K562 (cell line): ENCODE measurements around the gene EME2.
A peak's percentile ranks its signal among the peaks of the same experiment; 100 is the strongest.

Experiments
- BCOR ChIP-seq: fragments of 450-650 bp; IDR thresholded peaks from 2 replicates; pipeline ENCODE4 v1.6.1; 2016
- CEBPB ChIP-seq: fragments of 450-650 bp; IDR thresholded peaks from 2 replicates; pipeline ENCODE4 v1.6.1; 2016; ENCODE audit warnings: missing genetic modification characterization, missing compliant biosample characterization
- GATAD2B ChIP-seq: fragments of 450-650 bp; IDR thresholded peaks from 2 replicates; pipeline ENCODE4 v1.6.1; 2017; ENCODE audit warnings: mild to moderate bottlenecking, borderline replicate concordance
- POLR2A ChIP-seq: fragments of 450-650 bp; conservative IDR thresholded peaks from 2 replicates; pipeline ENCODE4 v1.6.1; 2016
- POLR2AphosphoS2 ChIP-seq: IDR thresholded peaks from 2 replicates; pipeline ENCODE4 v1.6.1; 2012; ENCODE audit warnings: low read length, improper control_type of control experiment
- TEAD1 ChIP-seq, 2 experiments: fragments of 450-650 bp in 1 of 2; sonication (generic) in 1 of 2; formaldehyde crosslinking; IDR thresholded peaks; 2 replicates each; pipeline versions ENCODE4 v1.4.0 to v1.8.0; 2020 to 2022; ENCODE audit warnings: mild to moderate bottlenecking in 2 of 2, missing genetic modification reagents in 1 of 2
- ZKSCAN8 ChIP-seq: fragments of 200-800 bp; sonication (Bioruptor generic); IDR thresholded peaks from 2 replicates; pipeline ENCODE4 v1.6.1; 2016; ENCODE audit warnings: missing genetic modification characterization, missing compliant biosample characterization
- TF ChIP-seq, protein P1 (sequence below), 3 experiments: IDR thresholded peaks in 2 of 3; conservative IDR thresholded peaks in 1 of 3; 2 replicates each; pipeline ENCODE4 v1.5.1; 2011 to 2012; ENCODE audit warnings: low read length in 3 of 3, mild to moderate bottlenecking in 3 of 3, control low read depth in 2 of 3, improper control_type of control experiment in 1 of 3, inconsistent platforms in 1 of 3, low read depth in 1 of 3, mixed read lengths in 1 of 3, moderate library complexity in 1 of 3; ENCODE audit not compliant: insufficient read depth in 2 of 3
- TF ChIP-seq, protein P2 (sequence below): sonication (generic); formaldehyde crosslinking; IDR thresholded peaks from 2 replicates; pipeline ENCODE4 v1.8.1; 2023; ENCODE audit warnings: mild to moderate bottlenecking, missing genetic modification reagents

DNA sequence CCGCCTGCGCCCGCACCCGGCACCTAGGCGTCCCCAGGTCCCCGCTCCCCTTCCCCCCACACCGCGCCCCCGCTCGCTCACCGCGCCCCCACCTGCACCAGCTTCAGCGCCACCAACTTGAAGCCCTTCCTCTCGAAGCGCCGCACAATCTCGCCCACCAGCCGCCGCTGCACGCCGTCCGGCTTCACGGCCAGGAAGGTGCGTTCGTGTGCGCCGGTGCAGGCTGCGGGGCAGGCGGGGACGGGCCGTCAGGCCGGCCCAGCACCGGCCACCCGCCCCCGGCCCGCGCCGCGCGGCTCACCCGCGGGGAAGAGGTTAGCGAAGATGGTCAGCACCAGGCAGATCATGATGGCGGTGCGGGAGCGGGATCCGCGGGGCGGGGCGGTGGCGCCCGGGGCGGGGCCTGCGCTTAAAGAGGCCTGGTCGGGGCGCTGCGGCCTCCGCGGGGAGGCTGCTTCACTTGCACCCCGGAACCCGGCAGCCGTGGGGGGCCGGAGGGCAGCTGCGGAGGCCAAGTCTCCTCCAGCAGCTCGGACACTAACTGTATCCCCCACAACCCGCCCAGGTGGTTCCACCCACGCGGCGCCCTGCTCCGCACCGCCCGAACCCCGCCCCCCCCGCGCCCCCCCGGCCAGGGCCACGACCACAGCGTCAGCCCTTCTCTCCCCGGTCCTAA, 1.3 kb upstream of the EME2 start, which contains the start of gene NME3:
- TF ChIP-seq BCOR (no peak), POLR2AphosphoS2 (no peak), CEBPB (no peak), POLR2A (no peak), TEAD1 (CRISPR knock-in tag; IDR thresholded peaks at IDR 0.05) (peak in 1 of 2 experiments; percentile 7; a peak in 1 of 4 replicates), GATAD2B (peak; percentile 69; the same call in 1 of the 2 replicates), ZKSCAN8 (CRISPR knock-in tag) (no peak)
- TF ChIP-seq, protein P1, sequence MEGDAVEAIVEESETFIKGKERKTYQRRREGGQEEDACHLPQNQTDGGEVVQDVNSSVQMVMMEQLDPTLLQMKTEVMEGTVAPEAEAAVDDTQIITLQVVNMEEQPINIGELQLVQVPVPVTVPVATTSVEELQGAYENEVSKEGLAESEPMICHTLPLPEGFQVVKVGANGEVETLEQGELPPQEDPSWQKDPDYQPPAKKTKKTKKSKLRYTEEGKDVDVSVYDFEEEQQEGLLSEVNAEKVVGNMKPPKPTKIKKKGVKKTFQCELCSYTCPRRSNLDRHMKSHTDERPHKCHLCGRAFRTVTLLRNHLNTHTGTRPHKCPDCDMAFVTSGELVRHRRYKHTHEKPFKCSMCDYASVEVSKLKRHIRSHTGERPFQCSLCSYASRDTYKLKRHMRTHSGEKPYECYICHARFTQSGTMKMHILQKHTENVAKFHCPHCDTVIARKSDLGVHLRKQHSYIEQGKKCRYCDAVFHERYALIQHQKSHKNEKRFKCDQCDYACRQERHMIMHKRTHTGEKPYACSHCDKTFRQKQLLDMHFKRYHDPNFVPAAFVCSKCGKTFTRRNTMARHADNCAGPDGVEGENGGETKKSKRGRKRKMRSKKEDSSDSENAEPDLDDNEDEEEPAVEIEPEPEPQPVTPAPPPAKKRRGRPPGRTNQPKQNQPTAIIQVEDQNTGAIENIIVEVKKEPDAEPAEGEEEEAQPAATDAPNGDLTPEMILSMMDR (IDR thresholded peaks at IDR 0.05 in 2 of 3, conservative IDR thresholded peaks at IDR 0.05 in 1 of 3; ENCODE audit: insufficient read depth in 2 of 3, low read depth in 1 of 3, low read length in 3 of 3) = no peak
- TF ChIP-seq, protein P2, sequence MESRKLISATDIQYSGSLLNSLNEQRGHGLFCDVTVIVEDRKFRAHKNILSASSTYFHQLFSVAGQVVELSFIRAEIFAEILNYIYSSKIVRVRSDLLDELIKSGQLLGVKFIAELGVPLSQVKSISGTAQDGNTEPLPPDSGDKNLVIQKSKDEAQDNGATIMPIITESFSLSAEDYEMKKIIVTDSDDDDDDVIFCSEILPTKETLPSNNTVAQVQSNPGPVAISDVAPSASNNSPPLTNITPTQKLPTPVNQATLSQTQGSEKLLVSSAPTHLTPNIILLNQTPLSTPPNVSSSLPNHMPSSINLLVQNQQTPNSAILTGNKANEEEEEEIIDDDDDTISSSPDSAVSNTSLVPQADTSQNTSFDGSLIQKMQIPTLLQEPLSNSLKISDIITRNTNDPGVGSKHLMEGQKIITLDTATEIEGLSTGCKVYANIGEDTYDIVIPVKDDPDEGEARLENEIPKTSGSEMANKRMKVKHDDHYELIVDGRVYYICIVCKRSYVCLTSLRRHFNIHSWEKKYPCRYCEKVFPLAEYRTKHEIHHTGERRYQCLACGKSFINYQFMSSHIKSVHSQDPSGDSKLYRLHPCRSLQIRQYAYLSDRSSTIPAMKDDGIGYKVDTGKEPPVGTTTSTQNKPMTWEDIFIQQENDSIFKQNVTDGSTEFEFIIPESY = no peak
